OCI-LY1 (cell line): ENCODE results near the gene FAM228B.

ENCODE experiments used
- H2AFZ ChIP-seq: fragments of 200-600 bp; sonication (generic), shearing (Covaris generic); 2 replicates; pipeline ENCODE4 v1.6.0; 2014; ENCODE audit warnings: antibody characterized with exemption, mild to moderate bottlenecking, low read length
- H3F3A ChIP-seq: fragments of 200-600 bp; sonication (generic), shearing (Covaris generic); 2 replicates; pipeline ENCODE4 v1.6.0; 2014; ENCODE audit warnings: mild to moderate bottlenecking, antibody characterized with exemption, low read length, moderate library complexity; ENCODE audit not compliant: insufficient read depth
- H3K27ac ChIP-seq: fragments of 200-600 bp; sonication (generic); 2 replicates; pipeline ENCODE4 v1.5.1; 2014; ENCODE audit warnings: low read length, mixed run types, mild to moderate bottlenecking, low read depth; ENCODE audit not compliant: poor library complexity, severe bottlenecking
- H3K27me3 ChIP-seq: fragments of 200-600 bp; sonication (generic); 2 replicates; pipeline ENCODE4 v1.6.0; 2014; ENCODE audit warnings: antibody characterized with exemption, mild to moderate bottlenecking, low read length, moderate library complexity; ENCODE audit not compliant: insufficient read depth
- H3K36me3 ChIP-seq: fragments of 200-600 bp; sonication (generic); 2 replicates; pipeline ENCODE4 v1.6.1; 2014; ENCODE audit warnings: mild to moderate bottlenecking, antibody characterized with exemption, low read length, moderate library complexity, mixed read lengths; ENCODE audit not compliant: insufficient read depth
- H3K4me1 ChIP-seq: fragments of 200-600 bp; sonication (generic); 2 replicates; pipeline ENCODE4 v1.5.1; 2014; ENCODE audit warnings: mild to moderate bottlenecking, low read length, moderate library complexity; ENCODE audit not compliant: insufficient read depth, severe bottlenecking
- H3K4me2 ChIP-seq: fragments of 200-600 bp; sonication (generic), shearing (Covaris generic); 2 replicates; pipeline ENCODE4 v1.6.1; 2014; ENCODE audit warnings: low read length
- H3K4me3 ChIP-seq: fragments of 200-600 bp; sonication (generic); 2 replicates; pipeline ENCODE4 v1.5.1; 2014; ENCODE audit warnings: low read length, low read depth, mild to moderate bottlenecking, mixed read lengths; ENCODE audit not compliant: poor library complexity, severe bottlenecking
- H3K79me2 ChIP-seq: fragments of 200-600 bp; shearing (Covaris generic); 2 replicates; pipeline ENCODE4 v1.6.1; 2016; ENCODE audit warnings: mixed run types, low read length, mixed read lengths; ENCODE audit not compliant: insufficient read depth
- H3K9ac ChIP-seq: fragments of 200-600 bp; sonication (generic), shearing (Covaris generic); 2 replicates; pipeline ENCODE4 v1.6.1; 2014; ENCODE audit warnings: mild to moderate bottlenecking, low read length, mixed read lengths
- H3K9me2 ChIP-seq: fragments of 200-600 bp; sonication (generic), shearing (Covaris generic); 2 replicates; pipeline ENCODE4 v1.6.1; 2014; ENCODE audit warnings: low read depth, mild to moderate bottlenecking, low read length, mixed read lengths
- H3K9me3 ChIP-seq: fragments of 200-600 bp; shearing (Covaris generic); 2 replicates; pipeline ENCODE4 v1.6.1; 2014; ENCODE audit warnings: low read length, mixed read lengths
- H4K20me1 ChIP-seq: fragments of 200-600 bp; sonication (generic), shearing (Covaris generic); 2 replicates; pipeline ENCODE4 v1.6.0; 2016; ENCODE audit warnings: mild to moderate bottlenecking, low read length; ENCODE audit not compliant: insufficient read depth
- CTCF ChIP-seq: fragments of 200-600 bp; sonication (generic), shearing (Covaris generic); IDR thresholded peaks from 2 replicates; pipeline ENCODE4 v1.5.1; 2017; ENCODE audit warnings: mild to moderate bottlenecking, antibody characterized with exemption, low read length, moderate library complexity, mixed read lengths
- EZH2 ChIP-seq: fragments of 200-600 bp; sonication (generic), shearing (Covaris generic); IDR thresholded peaks from 2 replicates; pipeline ENCODE4 v1.8.0; 2017; ENCODE audit warnings: borderline replicate concordance, mixed run types, mild to moderate bottlenecking, antibody characterized with exemption, low read length, moderate library complexity, mixed read lengths

FAM228B gene

GRCh38 chr2:24075915-24076848, 47.1 kb upstream of the FAM228B start, which contains the start of gene SF3B6:
Gene SF3B6, minus strand, starts transcription at chr2:24076326. Its CDS starts 97 bp downstream, at chr2:24076229.
- no peak for TF ChIP-seq EZH2
- TF ChIP-seq CTCF, result no peak
- no peaks in the 10 kb centered on the region for H3K27me3 ChIP-seq
- no peaks in the 10 kb centered on the region for H4K20me1 ChIP-seq
- no peaks in the 10 kb centered on the region for H3K9me3 ChIP-seq
- peak within 1 kb of the TSS; percentile 78 for H3K4me3 ChIP-seq
- peaks cover 21% of the 10 kb centered on the region for H3K4me1 ChIP-seq
- no peak within 1 kb of the TSS for H2AFZ ChIP-seq
- peak within 1 kb of the TSS; percentile 39 for H3K27ac ChIP-seq
- H3K79me2 ChIP-seq, result peaks cover 10% of the 10 kb centered on the region
- peak within 1 kb of the TSS; percentile 77 for H3K9ac ChIP-seq
- H3F3A ChIP-seq, result no peaks in the 10 kb centered on the region
- peaks cover 18% of the 10 kb centered on the region; the same call in 1 of the 2 replicates for H3K36me3 ChIP-seq
- H3K9me2 ChIP-seq, result no peaks in the 10 kb centered on the region
- peak within 1 kb of the TSS; percentile 82 for H3K4me2 ChIP-seq

GRCh38 chr2:24076849-24077534, 46.3 kb upstream of the FAM228B start:
- no peaks in the 10 kb centered on the region for H3F3A ChIP-seq
- H4K20me1 ChIP-seq, result no peaks in the 10 kb centered on the region
- peaks cover 21% of the 10 kb centered on the region for H3K4me1 ChIP-seq
- no peak overlapping the region for H3K27ac ChIP-seq
- H3K27me3 ChIP-seq, result no peaks in the 10 kb centered on the region
- peak overlapping the region; percentile 78 for H3K4me3 ChIP-seq
- H3K4me2 ChIP-seq, result peak overlapping the region; percentile 69
- peaks cover 18% of the 10 kb centered on the region; the same call in 1 of the 2 replicates for H3K36me3 ChIP-seq
- TF ChIP-seq CTCF, result no peak
- TF ChIP-seq EZH2, result no peak
- H3K9me3 ChIP-seq, result no peaks in the 10 kb centered on the region
- no peaks in the 10 kb centered on the region for H3K9me2 ChIP-seq
- no peak overlapping the region for H2AFZ ChIP-seq
- peaks cover 10% of the 10 kb centered on the region for H3K79me2 ChIP-seq
- peak overlapping the region; percentile 62 for H3K9ac ChIP-seq

- H3K9me2 ChIP-seq, result no peaks in the 10 kb centered on the region
- H3F3A ChIP-seq, result no peaks in the 10 kb centered on the region
- peaks cover 14% of the 10 kb centered on the region; the same call in 1 of the 2 replicates for H3K36me3 ChIP-seq
- peaks cover 21% of the 10 kb centered on the region for H3K4me1 ChIP-seq
- peak overlapping the region; percentile 78 for H3K4me3 ChIP-seq
- no peaks in the 10 kb centered on the region for H3K27me3 ChIP-seq
- H3K9ac ChIP-seq, result peak overlapping the region; percentile 62
- no peak overlapping the region for H3K27ac ChIP-seq
- H3K4me2 ChIP-seq, result peak overlapping the region; percentile 69
- no peaks in the 10 kb centered on the region for H4K20me1 ChIP-seq
- no peaks in the 10 kb centered on the region for H3K9me3 ChIP-seq
- H2AFZ ChIP-seq, result no peak overlapping the region
- TF ChIP-seq CTCF (no peak), EZH2 (no peak)
- peaks cover 10% of the 10 kb centered on the region for H3K79me2 ChIP-seq
Measured at GRCh38 chr2:24077535-24077877, 45.8 kb upstream of the FAM228B start.
